Panc1 (cell line): ENCODE results near the gene SPINK1. TPM values are rescaled to one million over a fixed set of nuclear protein-coding genes. Genes with fewer than 3 reads are reported as not detected.

Source experiments
- ATAC-seq: fragments of 200-7000 bp; cut with Tn5 transposase; 2 replicates; pipeline ENCODE4 v1.9.1; 2020; ENCODE audit warnings: mild to moderate bottlenecking, moderate library complexity
- BruUV-seq: library from RNA; stranded (reverse); fragments of 400-500 nt; replicated peaks from 2 replicates; lab custom pipeline; 2021; lab: Mats Ljungman, UMichigan
- CTCF ChIA-PET: fragments of 300-600 bp; sonication (Branson Sonifier 250); formaldehyde crosslinking; loops from one replicate; lab custom pipeline; 2022; ENCODE audit warnings: antibody characterized with exemption; lab: Charles Lee
- POLR2A ChIA-PET: fragments of 300-600 bp; sonication (Branson Sonifier 250); formaldehyde crosslinking; loops from one replicate; lab custom pipeline; 2022; ENCODE audit warnings: antibody characterized with exemption; lab: Charles Lee
- DNase-seq: peaks from one replicate; pipeline ENCODE4 v3.0.0-alpha.2; 2010; ENCODE audit warnings: low read depth, low spot score
- H3K27ac ChIP-seq: 2 replicates; pipeline ENCODE4 v1.5.1; 2011; ENCODE audit warnings: mild to moderate bottlenecking, low read length, inconsistent platforms
- H3K27me3 ChIP-seq: fragments of 200-500 bp; sonication (Bioruptor generic); 2 replicates; pipeline ENCODE4 v1.6.0; 2014; ENCODE audit warnings: low read length, inconsistent platforms; ENCODE audit not compliant: control insufficient read depth, insufficient read depth
- H3K36me3 ChIP-seq: fragments of 200-500 bp; sonication (Bioruptor generic); 2 replicates; pipeline ENCODE4 v1.5.1; 2014; ENCODE audit warnings: inconsistent platforms, mild to moderate bottlenecking, low read length, moderate library complexity; ENCODE audit not compliant: control insufficient read depth, insufficient read depth
- H3K4me1 ChIP-seq: 2 replicates; pipeline ENCODE4 v1.5.1; 2011; ENCODE audit warnings: inconsistent platforms, mild to moderate bottlenecking, low read length, moderate library complexity; ENCODE audit not compliant: control insufficient read depth, insufficient read depth
- H3K4me3 ChIP-seq, 2 experiments: 2 replicates each; pipeline ENCODE4 v1.5.1; 2011 to 2012; ENCODE audit warnings: low read depth in 2 of 2, low read length in 2 of 2, mild to moderate bottlenecking in 2 of 2, inconsistent platforms in 1 of 2, moderate library complexity in 1 of 2
- H3K9me3 ChIP-seq: fragments of 200-500 bp; sonication (Bioruptor generic); 2 replicates; pipeline ENCODE4 v1.5.1; 2014; ENCODE audit warnings: low read depth, mild to moderate bottlenecking, inconsistent platforms, low read length, moderate library complexity; ENCODE audit not compliant: control insufficient read depth, insufficient read depth
- CTCF ChIP-seq: fragments of 450-650 bp; IDR thresholded peaks from 2 replicates; pipeline ENCODE4 v1.5.1; 2017; ENCODE audit warnings: mild to moderate bottlenecking
- POLR2AphosphoS5 ChIP-seq: IDR thresholded peaks from 2 replicates; pipeline ENCODE4 v1.6.1; 2012; ENCODE audit warnings: mild to moderate bottlenecking, low read depth, low read length, moderate library complexity
- REST ChIP-seq, 2 experiments: IDR thresholded peaks; 2 replicates each; pipeline ENCODE4 v1.6.1; 2011 to 2012; ENCODE audit warnings: low read depth in 2 of 2, control low read depth in 1 of 2, low read length in 1 of 2, mild to moderate bottlenecking in 1 of 2, moderate library complexity in 1 of 2; ENCODE audit not compliant: insufficient read depth in 1 of 2
- SIN3A ChIP-seq: IDR thresholded peaks from 2 replicates; pipeline ENCODE4 v1.6.1; 2012; ENCODE audit warnings: low read depth, mild to moderate bottlenecking, low read length, moderate library complexity, borderline replicate concordance; ENCODE audit not compliant: insufficient read depth
- TCF7L2 ChIP-seq: IDR thresholded peaks from 2 replicates; pipeline ENCODE4 v1.6.1; 2011; ENCODE audit warnings: mild to moderate bottlenecking, low read depth, low read length, inconsistent platforms
- in situ Hi-C: cut with HindIII; loops from 2 replicates; pipeline ENCODE4 v1.10.0; 2016; ENCODE audit warnings: low sequenced_read_pairs, low pct_unique_long_range_greater_than_20kb
- intact Hi-C: fragments of 100-400 bp; cut with micrococcal nuclease; formaldehyde crosslinking; loops from one replicate; pipeline ENCODE4 v1.10.0; 2022; ENCODE audit not compliant: unreplicated experiment
- total RNA-seq: library from RNA; stranded (reverse); gene quantifications from one replicate; pipeline ENCODE4 v1.2.1, GENCODE V29; 2021; ENCODE audit not compliant: unreplicated experiment

Gene SPINK1
- total RNA-seq, 1 experiment from 2014 or later = 3.0 TPM

GRCh38 chr5:147851578-147851977, 20.1 kb upstream of the SPINK1 start:
- ChIA-PET POLR2A (no interaction called here), CTCF (no interaction called here)
- Histone ChIP-seq H3K27ac (no peak overlapping the region), H3K9me3 (no peaks in the 10 kb centered on the region), H3K4me3 (no peak overlapping the region), H3K4me1 (no peaks in the 10 kb centered on the region), H3K27me3 (no peaks in the 10 kb centered on the region; the same call in 1 of the 2 replicates), H3K36me3 (no peaks in the 10 kb centered on the region)
- in situ Hi-C loops = no loop called here
- intact Hi-C loops = no loop called here
- ATAC-seq (no peak), DNase-seq (no peak)
- BruUV-seq = no TSS peak
- TF ChIP-seq REST (IDR thresholded peaks at IDR 0.05; ENCODE audit: insufficient read depth in 1 of 2, low read depth in 2 of 2, low read length in 1 of 2) = no peak
- TF ChIP-seq CTCF = no peak
- TF ChIP-seq POLR2AphosphoS5 = no peak
- TF ChIP-seq TCF7L2 = no peak
- TF ChIP-seq SIN3A = no peak

GRCh38 chr5:147849226-147849625, 17.8 kb upstream of the SPINK1 start:
- no TSS peak for BruUV-seq
- TF ChIP-seq POLR2AphosphoS5 (no peak), TCF7L2 (no peak), REST (IDR thresholded peaks at IDR 0.05; ENCODE audit: insufficient read depth in 1 of 2, low read depth in 2 of 2, low read length in 1 of 2) (no peak), SIN3A (no peak), CTCF (no peak)

More at GRCh38 chr5:147849226-147849625, 17.8 kb upstream of the SPINK1 start:
- DNase-seq = no peak
- ATAC-seq = no peak
- Histone ChIP-seq H3K4me1 (no peaks in the 10 kb centered on the region), H3K4me3 (no peak overlapping the region), H3K36me3 (no peaks in the 10 kb centered on the region), H3K27me3 (no peaks in the 10 kb centered on the region; the same call in 1 of the 2 replicates), H3K27ac (no peak overlapping the region), H3K9me3 (no peaks in the 10 kb centered on the region)
- CTCF ChIA-PET = no interaction called here
- POLR2A ChIA-PET = no interaction called here
- intact Hi-C loops (no loop called here), in situ Hi-C loops (no loop called here)
